Panc1 (cell line): ENCODE measurements around the gene CAPRIN1. TPM values are rescaled to one million over a fixed set of nuclear protein-coding genes. Genes with fewer than 3 reads are reported as not detected.
A peak's percentile ranks its signal among the peaks of the same experiment; 100 is the strongest.
"Not testable (repeated sequence)": the region's sequence is repeated elsewhere in the genome, so short reads cannot be mapped to it uniquely, and the experiment has no call there.

Experiments
- ATAC-seq: fragments of 200-7000 bp; cut with Tn5 transposase; 2 replicates; pipeline ENCODE4 v1.9.1; 2020; ENCODE audit warnings: mild to moderate bottlenecking, moderate library complexity
- BruUV-seq: library from RNA; stranded (reverse); fragments of 400-500 nt; replicated peaks from 2 replicates; lab custom pipeline; 2021; lab: Mats Ljungman, UMichigan
- CTCF ChIA-PET: fragments of 300-600 bp; sonication (Branson Sonifier 250); formaldehyde crosslinking; loops from one replicate; lab custom pipeline; 2022; ENCODE audit warnings: antibody characterized with exemption; lab: Charles Lee
- POLR2A ChIA-PET: fragments of 300-600 bp; sonication (Branson Sonifier 250); formaldehyde crosslinking; loops from one replicate; lab custom pipeline; 2022; ENCODE audit warnings: antibody characterized with exemption; lab: Charles Lee
- DNase-seq: peaks from one replicate; pipeline ENCODE4 v3.0.0-alpha.2; 2010; ENCODE audit warnings: low read depth, low spot score
- H3K27ac ChIP-seq: 2 replicates; pipeline ENCODE4 v1.5.1; 2011; ENCODE audit warnings: mild to moderate bottlenecking, low read length, inconsistent platforms
- H3K27me3 ChIP-seq: fragments of 200-500 bp; sonication (Bioruptor generic); 2 replicates; pipeline ENCODE4 v1.6.0; 2014; ENCODE audit warnings: low read length, inconsistent platforms; ENCODE audit not compliant: control insufficient read depth, insufficient read depth
- H3K36me3 ChIP-seq: fragments of 200-500 bp; sonication (Bioruptor generic); 2 replicates; pipeline ENCODE4 v1.5.1; 2014; ENCODE audit warnings: inconsistent platforms, mild to moderate bottlenecking, low read length, moderate library complexity; ENCODE audit not compliant: control insufficient read depth, insufficient read depth
- H3K4me1 ChIP-seq: 2 replicates; pipeline ENCODE4 v1.5.1; 2011; ENCODE audit warnings: inconsistent platforms, mild to moderate bottlenecking, low read length, moderate library complexity; ENCODE audit not compliant: control insufficient read depth, insufficient read depth
- H3K4me3 ChIP-seq, 2 experiments: 2 replicates each; pipeline ENCODE4 v1.5.1; 2011 to 2012; ENCODE audit warnings: low read depth in 2 of 2, low read length in 2 of 2, mild to moderate bottlenecking in 2 of 2, inconsistent platforms in 1 of 2, moderate library complexity in 1 of 2
- H3K9me3 ChIP-seq: fragments of 200-500 bp; sonication (Bioruptor generic); 2 replicates; pipeline ENCODE4 v1.5.1; 2014; ENCODE audit warnings: low read depth, mild to moderate bottlenecking, inconsistent platforms, low read length, moderate library complexity; ENCODE audit not compliant: control insufficient read depth, insufficient read depth
- CTCF ChIP-seq: fragments of 450-650 bp; IDR thresholded peaks from 2 replicates; pipeline ENCODE4 v1.5.1; 2017; ENCODE audit warnings: mild to moderate bottlenecking
- POLR2AphosphoS5 ChIP-seq: IDR thresholded peaks from 2 replicates; pipeline ENCODE4 v1.6.1; 2012; ENCODE audit warnings: mild to moderate bottlenecking, low read depth, low read length, moderate library complexity
- REST ChIP-seq, 2 experiments: IDR thresholded peaks; 2 replicates each; pipeline ENCODE4 v1.6.1; 2011 to 2012; ENCODE audit warnings: low read depth in 2 of 2, control low read depth in 1 of 2, low read length in 1 of 2, mild to moderate bottlenecking in 1 of 2, moderate library complexity in 1 of 2; ENCODE audit not compliant: insufficient read depth in 1 of 2
- SIN3A ChIP-seq: IDR thresholded peaks from 2 replicates; pipeline ENCODE4 v1.6.1; 2012; ENCODE audit warnings: low read depth, mild to moderate bottlenecking, low read length, moderate library complexity, borderline replicate concordance; ENCODE audit not compliant: insufficient read depth
- TCF7L2 ChIP-seq: IDR thresholded peaks from 2 replicates; pipeline ENCODE4 v1.6.1; 2011; ENCODE audit warnings: mild to moderate bottlenecking, low read depth, low read length, inconsistent platforms
- in situ Hi-C: cut with HindIII; loops from 2 replicates; pipeline ENCODE4 v1.10.0; 2016; ENCODE audit warnings: low sequenced_read_pairs, low pct_unique_long_range_greater_than_20kb
- intact Hi-C: fragments of 100-400 bp; cut with micrococcal nuclease; formaldehyde crosslinking; loops from one replicate; pipeline ENCODE4 v1.10.0; 2022; ENCODE audit not compliant: unreplicated experiment
- total RNA-seq: library from RNA; stranded (reverse); gene quantifications from one replicate; pipeline ENCODE4 v1.2.1, GENCODE V29; 2021; ENCODE audit not compliant: unreplicated experiment

CAPRIN1 gene
- total RNA-seq, 1 experiment from 2014 or later: 266 TPM

GRCh38 chr11:34067383-34068065 is 16.0 kb downstream of the CAPRIN1 start:
- intact Hi-C loops: no loop called here
- Histone ChIP-seq H3K9me3 (no peaks in the 10 kb centered on the region), H3K27ac (0 out of 2 replicates have a peak overlapping the region, but pooled peaks have one; percentile 12), H3K4me1 (peaks cover 19% of the 10 kb centered on the region; the same call in 1 of the 2 replicates), H3K36me3 (peaks cover 19% of the 10 kb centered on the region), H3K27me3 (no peaks in the 10 kb centered on the region), H3K4me3 (no peak overlapping the region)
- TF ChIP-seq SIN3A (no peak), CTCF (no peak), POLR2AphosphoS5 (no peak), TCF7L2 (no peak), REST (IDR thresholded peaks at IDR 0.05; ENCODE audit: insufficient read depth in 1 of 2, low read depth in 2 of 2, low read length in 1 of 2) (no peak)
- in situ Hi-C loops: no loop called here
- POLR2A ChIA-PET: no interaction called here
- CTCF ChIA-PET: no interaction called here
- DNase-seq (no peak), ATAC-seq (no peak)
- BruUV-seq: TSS peak; percentile 1

GRCh38 chr11:34068111-34068510 is 16.6 kb downstream of the CAPRIN1 start:
- TF ChIP-seq REST (IDR thresholded peaks at IDR 0.05; ENCODE audit: insufficient read depth in 1 of 2, low read depth in 2 of 2, low read length in 1 of 2): no peak
- no peak for TF ChIP-seq SIN3A
- TF ChIP-seq TCF7L2: no peak
- no peak for TF ChIP-seq CTCF
- no peak for TF ChIP-seq POLR2AphosphoS5
- in situ Hi-C loops (no loop called here), intact Hi-C loops (no loop called here)
- ATAC-seq: peak; percentile 48; the same call in 1 of the 2 replicates
- H3K27me3 ChIP-seq: no peaks in the 10 kb centered on the region
- no peaks in the 10 kb centered on the region for H3K9me3 ChIP-seq
- no TSS peak for BruUV-seq
- peaks cover 22% of the 10 kb centered on the region for H3K36me3 ChIP-seq
- 0 out of 2 replicates have a peak overlapping the region, but pooled peaks have one; percentile 12 for H3K27ac ChIP-seq
- ChIA-PET POLR2A (no interaction called here), CTCF (no interaction called here)
- peaks cover 16% of the 10 kb centered on the region; the same call in 1 of the 2 replicates for H3K4me1 ChIP-seq
- H3K4me3 ChIP-seq: no peak overlapping the region
- DNase-seq: no peak

GRCh38 chr11:34071306-34071705 is 19.8 kb downstream of the CAPRIN1 start:
- H3K4me3 ChIP-seq, H3K27me3 ChIP-seq, H3K27ac ChIP-seq, BruUV-seq, in situ Hi-C loops, DNase-seq, POLR2A ChIA-PET, H3K9me3 ChIP-seq, ATAC-seq, intact Hi-C loops, CTCF ChIA-PET: not testable (repeated sequence)
- peaks cover 31% of the 10 kb centered on the region for H3K36me3 ChIP-seq
- H3K4me1 ChIP-seq: peaks cover 17% of the 10 kb centered on the region
